GM21786 (cell line): ENCODE data around the gene EYA2.

Source experiments
- ATAC-seq: cut with Tn5 transposase; IDR thresholded peaks from one replicate; pipeline ENCODE4 v1.9.1; 2021; ENCODE audit not compliant: unreplicated experiment

EYA2 gene

DNA sequence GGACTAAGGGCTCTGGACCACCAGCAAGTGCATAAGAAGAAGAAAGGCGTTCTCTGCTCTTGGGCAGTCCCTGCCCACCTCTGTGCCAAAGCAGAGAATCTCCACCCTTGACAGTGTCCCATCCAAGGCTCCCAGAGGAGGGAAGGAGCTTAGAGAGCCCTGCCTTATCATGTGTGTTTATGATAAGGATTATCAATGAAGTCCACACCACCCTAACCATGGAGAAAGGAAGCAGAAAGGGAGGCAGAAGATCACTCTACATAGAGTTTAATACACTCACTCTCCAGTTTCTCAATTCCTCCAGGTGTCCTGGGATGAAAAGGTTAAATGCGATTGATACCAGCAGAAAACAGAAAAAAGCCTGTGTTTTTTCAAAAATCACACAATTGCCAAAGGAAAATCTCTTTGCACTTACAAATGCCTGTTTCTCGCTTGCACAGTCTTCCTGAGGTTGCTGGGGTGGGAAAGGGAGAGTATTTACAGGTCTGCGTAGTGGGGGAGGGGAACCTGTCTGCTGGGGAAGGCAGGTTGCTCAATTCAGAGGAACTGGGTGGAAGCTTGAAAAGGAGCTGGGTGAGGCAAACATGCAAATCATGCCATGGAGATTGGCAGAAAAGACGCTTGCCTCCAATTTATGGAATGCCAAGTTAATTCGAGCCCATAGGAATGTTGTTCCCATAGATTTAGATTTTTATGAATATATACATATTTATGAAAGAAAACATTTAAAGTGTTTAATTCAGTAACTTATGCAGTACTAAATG lies 104.0 kb downstream of the EYA2 start:
- ATAC-seq, result no peak

DNA sequence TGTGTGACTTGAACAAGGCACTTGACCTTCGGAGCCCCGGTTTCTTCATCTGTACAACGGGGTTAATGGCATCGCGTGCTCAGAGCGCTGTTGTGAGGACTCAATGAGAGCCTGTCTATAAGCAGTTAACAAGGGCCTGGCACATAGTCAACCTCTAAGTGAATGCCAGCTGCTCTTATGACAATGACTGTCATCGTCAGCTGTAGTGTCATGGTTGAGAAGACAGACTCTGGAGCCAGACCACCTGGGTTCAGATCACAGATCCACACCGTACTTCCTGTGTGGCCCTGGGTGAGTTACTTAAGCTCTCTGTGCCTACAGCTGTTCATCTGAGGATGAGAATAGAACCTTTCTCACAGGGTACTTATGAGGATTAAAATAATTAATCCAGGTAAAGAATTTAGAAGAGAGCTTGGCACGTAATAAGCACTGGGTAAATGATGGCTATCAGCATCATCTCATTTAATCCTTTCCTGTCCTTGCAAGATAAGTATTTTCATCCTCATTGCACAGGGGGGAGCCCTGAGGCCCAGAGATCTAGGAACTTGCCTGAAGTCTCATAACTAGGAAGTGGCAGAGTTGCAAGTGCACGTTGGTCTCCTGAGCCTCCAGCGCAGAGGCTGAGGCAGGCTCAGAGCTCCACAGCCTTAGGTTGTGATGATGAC lies 105.3 kb downstream of the EYA2 start:
- ATAC-seq, result no peak

DNA sequence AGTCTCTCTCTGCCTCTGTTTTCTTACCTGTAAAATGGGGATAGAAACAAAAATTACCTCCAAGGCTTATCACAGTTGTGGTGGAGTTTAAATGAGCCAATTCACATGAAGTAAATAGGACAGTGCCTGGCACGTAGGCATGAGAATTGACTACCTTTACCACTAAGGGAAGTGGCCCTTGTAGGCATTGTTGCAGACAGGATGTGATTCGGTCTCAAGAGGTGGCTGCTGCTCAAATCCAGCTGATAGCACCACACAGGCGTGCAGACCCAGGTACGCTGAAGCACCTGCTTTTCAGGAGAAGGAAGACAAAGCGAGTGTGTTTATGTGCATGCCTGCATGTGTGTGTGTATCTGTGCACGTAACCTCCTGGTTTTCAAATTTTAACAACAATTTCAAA lies 108.6 kb downstream of the EYA2 start:
- ATAC-seq, result no peak

DNA sequence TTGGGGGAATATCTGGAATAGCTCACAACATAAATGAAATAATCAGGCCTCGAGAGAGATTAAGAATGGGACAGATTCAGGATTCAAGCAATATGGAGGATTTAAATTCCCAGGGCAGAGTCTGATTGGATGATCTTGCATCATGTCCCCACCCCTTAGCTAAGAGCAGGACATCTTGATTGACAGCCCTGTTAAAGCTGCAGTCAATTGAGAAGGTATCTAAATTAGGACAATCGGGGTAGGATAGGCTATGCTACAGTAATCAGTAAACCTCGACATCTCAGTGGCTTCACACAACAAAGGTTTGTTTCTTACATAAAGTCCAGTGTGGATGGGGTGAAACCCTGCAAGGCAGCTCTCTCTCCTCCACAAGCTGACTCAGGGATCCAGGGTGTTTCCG lies 109.5 kb downstream of the EYA2 start:
- ATAC-seq, result no peak

DNA sequence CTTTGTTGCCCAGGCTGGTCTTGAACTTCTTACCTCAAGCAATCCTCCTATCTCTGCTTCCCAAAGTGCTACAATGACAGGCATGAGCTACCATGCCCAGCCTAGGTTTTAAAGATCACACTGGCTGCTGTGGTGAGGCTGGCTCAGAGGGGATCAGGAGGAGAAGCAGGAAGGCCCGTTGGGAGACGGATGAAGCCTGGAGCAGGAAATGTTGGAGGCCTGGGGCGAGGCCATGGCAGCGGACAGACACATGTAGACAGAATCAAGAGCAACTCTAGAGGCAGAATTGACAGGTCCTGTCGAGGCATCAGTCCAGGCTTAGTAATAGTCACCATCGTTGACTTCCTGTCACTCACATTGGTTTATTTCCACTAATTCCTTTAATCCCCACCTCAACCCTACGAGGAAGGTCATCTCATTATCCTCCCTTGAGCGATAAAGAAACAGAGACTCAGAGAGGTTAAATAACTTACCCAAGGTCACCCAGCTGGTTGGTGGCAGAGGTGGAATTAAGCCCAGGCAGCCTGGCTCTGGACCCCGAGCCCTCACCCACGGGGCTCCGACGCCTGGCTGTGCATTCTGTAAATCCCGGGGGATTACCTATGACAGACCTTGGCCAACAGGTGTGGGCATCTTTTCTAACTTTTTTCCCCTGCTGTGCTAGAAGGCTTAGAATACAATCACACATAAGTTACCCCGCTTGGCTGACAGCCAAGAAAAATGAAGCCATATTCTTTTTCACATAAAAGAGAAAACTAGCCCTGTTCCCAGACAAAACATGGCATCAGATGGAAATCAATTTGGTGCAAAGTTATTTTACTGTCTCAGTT lies 113.4 kb downstream of the EYA2 start:
- ATAC-seq, result no peak

DNA sequence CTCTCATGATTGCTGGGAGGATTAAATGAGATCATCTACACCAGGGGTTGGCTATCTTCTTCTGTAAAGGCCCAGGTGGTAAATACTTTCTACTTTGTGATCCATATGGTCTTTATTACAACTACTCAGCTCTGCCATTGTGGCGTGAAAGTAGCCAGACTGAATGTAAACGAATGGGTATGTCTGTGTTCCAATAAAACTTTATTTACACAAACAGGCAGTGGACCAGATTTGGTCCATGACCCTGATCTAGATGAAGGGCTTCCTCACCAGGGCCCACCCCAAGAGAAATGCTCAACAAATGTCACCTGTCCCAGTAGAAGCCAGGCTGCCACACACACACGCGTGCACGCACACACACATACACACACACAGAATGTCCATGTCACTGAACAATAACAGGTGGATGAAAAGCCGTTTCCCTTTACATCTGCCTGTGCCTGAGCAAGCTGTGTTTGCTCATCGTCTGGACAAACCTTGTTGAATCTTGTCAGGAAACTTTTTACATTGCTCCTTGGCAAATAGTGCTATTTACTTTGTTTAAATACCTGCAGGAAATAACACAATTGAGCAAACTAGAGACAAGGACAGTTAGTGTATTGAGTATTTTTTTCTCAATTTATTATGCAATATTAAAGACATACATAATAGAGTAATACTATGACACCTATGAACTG lies 114.3 kb downstream of the EYA2 start:
- no peak for ATAC-seq

DNA sequence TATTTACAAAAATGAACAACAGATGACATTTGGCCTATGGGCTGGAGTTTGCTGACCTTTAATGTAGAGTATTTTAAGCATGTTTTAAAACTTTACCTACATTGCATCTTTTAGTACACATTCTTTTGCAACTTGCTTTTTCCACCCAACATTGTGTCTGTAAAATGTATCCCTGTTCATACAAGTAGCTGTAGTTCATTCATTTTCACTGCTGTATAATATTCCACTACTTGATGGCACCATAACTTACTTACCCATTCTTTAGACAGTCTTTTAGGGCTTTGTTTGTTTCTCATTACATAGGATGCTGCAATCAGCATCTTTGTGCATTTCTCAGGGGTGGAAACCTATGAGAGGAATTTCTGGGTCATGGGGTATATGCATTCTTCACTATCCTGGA lies 115.1 kb downstream of the EYA2 start:
- ATAC-seq, result no peak

DNA sequence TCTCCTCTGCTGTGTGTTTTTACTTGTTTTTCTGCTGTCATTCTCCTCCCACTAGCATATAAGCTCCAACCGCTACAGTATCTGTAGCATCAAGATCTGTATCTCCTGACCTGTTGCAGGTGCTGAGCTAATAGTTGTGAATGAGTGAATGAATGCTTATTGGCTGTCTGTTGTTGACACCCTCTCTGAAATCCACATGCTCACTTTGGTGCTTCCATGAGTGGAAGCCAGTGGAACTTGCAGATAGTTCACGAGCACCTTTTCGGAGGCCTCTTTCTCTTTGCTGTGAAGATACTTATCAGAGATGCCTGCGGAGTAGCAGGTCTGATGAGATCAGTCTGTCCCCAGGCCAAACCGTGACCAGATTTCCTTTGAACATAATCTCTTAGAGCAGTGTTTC lies 117.3 kb downstream of the EYA2 start:
- no peak for ATAC-seq

DNA sequence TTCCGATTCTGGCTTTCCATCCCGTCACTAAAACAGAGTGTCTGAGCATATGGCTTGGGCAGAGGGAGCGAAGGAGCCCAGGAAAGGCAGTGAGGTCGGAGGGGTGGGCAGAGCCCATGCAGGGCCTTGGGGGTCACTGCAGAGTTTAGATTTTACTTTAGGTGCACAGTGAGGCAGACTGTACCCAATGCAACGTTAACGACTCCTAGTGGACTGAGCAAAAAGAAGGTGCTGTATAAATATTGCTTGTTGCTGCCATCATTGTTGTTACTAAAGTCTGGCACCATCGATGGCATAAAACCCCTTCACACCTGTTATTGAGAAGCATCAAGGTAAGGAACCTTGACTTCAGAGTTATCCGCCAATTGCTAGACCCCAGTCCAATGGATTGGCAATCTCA lies 119.0 kb downstream of the EYA2 start:
- ATAC-seq, result no peak

DNA sequence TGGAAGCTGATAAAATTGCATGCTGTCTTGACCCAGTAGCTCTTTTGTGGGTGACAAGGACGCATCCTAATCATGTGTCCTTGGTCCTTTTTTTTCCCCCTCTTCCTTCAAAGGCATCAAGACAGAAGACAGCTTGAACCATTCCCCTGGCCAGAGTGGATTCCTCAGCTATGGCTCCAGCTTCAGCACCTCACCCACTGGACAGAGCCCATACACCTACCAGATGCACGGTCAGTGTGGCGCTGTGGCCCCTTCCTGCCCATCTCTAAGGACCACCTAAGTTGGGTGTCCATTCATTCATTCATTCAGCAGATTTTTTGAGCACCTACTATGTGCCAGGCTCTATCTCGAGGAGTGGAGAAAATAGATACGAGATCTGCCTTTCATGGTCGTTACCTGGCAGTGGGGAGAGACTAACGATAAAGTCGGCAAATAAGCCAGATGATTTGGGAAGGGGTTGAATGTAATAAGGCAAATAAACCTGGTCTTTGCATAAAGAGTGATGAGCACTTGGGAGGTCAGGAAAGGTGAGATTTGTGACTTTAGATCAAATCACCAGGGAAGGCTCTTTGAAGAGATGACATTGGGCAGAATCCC lies 121.5 kb downstream of the EYA2 start:
- ATAC-seq, result no peak

DNA sequence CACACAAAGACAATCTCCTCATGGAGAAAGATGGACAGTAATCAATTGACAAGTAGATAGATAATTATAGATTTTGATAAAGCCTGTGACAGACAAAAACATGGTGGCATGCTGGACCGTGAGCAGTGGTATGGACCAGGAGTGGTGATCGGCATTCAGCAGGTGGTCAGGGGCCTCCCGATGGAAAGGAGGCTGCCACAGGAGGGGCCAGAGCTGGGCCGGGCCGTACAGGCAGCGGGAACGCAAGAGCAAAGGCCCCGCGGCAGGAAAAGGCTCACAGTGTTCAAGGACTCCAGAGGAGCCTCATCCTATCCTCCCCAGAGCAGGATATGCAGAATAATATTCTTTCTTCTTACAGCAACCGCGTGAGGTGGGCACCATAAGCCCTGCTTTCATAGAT lies 123.7 kb downstream of the EYA2 start:
- ATAC-seq, result no peak

DNA sequence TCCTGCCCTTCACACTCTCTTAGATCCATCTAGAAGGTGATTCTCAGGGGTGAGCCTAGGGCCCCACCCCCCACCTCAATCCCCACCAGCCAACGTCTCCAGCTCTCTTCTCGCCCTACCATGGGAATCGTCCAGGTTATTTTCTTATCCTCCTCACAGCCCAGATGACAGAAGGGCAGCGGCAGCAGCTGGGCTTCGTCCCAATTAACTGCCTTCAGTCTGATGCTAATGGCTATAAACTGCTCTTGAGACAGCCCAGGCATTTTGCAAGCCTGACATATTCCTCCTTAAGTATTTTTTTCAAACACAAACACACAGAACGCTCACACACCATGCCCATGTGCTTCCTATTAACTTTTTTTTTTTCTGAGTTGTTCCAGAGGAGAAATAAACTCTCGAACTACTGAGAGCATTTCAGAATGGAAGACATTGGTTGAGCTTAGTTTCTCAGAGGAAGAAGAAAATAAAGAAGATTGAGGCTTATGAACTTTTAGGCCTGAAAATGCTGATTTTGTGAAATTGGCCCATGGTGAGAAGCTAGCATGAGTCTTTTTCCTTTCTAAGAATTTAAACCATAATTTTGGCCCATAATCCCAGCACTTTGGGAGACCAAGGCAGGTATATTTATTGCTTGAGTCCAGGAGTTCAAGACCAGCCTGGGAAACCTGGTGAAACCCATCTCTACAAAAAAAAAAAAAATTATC lies 124.6 kb downstream of the EYA2 start:
- ATAC-seq, result no peak

DNA sequence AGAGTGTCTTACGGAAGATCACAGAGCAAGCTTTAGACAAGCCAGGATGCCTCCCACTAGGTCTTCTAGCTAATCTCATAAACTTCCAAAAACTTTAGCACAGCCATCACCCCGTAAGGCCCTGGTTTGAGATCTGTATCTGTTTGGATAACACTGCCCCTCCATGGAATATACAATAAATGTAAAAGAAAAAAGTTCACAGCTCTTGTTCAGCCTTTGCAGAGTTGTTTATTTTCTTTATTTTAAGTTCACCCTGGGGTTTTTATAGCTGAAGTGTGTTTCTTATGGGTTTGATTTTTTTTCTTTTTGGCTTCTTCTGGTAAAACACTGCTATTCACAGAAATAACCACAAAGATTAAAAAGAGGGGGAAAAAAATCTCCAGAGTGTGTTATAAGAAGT lies 125.6 kb downstream of the EYA2 start:
- no peak for ATAC-seq

DNA sequence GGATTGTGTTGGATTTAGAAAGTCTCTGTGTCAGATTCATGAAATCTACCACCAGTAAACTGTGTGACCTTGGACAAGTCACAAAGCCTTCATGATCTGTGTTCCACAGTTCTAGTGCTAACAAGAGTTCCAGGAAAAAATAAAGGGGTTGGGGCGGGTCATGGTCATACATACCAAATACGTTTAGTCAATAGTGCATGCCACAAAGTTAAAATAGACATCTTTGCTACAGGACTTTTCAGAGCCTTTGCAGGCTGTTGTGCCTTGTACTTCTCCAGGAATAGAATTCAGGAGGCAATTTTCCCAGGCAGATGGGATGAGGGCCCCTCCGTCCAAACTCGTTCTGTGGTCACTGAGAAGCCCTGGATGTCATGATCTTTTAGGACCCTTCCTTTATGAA lies 127.2 kb downstream of the EYA2 start:
- ATAC-seq, result no peak

DNA sequence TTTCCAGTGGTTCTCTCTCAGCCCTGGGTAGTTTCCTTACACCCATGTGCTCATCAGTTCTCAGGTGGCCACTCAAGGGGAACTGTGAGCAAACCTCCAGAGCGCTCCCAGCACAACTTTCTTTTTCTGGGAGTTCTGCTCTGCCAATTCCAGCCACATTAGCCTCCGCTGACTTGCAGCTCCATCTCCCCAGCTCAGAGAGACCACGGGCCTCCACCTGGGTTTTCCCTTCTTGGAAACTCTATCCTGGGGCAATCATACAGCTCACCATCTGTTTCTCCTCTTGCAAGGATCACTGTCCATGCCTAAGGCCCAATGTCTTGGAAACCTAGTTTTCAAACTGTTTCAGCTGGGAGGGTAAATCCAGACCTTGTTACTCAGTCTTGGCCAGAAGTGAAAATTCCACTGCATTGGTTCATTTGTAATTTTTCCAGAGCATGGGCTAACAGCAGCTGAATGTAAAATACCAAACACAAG lies 129.9 kb downstream of the EYA2 start:
- no peak for ATAC-seq

DNA sequence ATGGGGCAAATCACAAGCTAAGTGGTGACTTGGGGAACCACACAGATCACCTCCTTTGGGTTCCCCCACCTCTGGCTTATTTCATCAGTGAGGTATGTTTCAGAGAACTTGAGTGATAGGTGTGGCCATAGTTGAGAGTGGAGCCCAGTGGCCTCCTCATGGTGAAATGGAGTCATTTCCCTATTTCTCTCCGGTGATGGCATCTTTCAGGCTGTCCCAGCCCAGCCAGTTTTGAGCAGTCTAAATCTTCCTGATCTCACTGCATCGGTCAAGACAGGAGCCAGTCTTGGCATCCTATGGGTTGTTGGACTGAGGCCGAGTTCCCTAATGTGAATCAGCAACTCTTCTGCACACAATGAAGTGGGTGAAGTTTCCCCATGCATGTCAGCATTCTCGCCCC lies 132.4 kb downstream of the EYA2 start:
- ATAC-seq, result no peak

DNA sequence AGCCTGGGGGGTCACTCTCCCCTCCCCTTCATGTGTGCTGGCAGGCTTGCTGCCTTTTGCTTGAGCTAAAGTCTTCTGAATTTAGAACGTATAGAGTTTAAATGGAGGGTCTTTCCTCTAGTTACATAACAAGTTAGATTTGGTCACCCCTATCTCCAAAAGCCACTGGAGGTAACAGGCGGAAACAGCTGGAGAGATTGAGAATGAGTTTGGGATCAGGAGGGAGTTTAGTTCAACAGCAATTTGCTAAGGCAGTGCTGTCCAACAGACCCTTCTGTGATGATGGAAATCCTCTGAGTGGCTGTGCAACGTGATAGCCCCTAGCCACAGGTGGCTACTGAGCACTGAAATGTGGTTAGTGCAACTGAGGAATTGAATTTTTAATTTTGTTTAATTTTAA lies 132.8 kb downstream of the EYA2 start:
- no peak for ATAC-seq

DNA sequence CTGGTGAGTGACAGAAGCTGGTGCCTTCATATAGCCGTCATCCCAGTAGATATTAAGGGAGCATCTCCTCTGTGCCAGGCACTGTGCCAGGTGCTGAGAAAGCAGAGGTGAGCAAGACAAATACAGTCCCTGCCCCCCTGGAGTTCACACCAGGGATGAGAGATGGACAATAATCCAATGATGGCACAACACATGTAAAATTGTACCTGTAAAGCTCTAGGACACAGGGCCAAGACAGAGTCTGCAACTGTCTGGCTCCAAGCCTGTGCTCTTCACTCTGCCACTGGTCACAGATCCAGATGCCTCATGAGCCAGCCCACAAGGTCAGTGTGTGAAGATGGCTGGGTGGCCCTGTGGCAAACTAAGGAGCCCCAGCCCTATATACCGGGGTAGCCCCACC lies 133.8 kb downstream of the EYA2 start:
- no peak for ATAC-seq

DNA sequence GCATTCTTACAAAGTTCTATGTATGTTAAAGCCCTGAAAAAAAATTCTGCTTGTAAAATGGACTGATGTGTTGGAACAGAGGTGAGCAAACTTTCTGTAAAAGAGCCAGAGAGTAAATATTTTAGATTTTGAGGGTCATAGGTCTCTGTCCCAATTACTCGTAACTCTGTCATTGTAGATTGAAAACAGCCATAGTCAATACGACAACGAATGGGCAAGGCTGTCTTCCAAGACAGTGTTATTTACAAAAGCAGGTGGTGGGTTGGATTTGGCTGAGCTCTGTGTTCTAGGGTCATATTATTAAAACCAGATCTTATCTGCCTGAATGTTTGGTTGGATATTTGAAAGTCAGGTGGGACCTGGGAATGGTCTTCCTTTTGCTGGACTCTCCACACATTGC lies 135.2 kb downstream of the EYA2 start:
- no peak for ATAC-seq

DNA sequence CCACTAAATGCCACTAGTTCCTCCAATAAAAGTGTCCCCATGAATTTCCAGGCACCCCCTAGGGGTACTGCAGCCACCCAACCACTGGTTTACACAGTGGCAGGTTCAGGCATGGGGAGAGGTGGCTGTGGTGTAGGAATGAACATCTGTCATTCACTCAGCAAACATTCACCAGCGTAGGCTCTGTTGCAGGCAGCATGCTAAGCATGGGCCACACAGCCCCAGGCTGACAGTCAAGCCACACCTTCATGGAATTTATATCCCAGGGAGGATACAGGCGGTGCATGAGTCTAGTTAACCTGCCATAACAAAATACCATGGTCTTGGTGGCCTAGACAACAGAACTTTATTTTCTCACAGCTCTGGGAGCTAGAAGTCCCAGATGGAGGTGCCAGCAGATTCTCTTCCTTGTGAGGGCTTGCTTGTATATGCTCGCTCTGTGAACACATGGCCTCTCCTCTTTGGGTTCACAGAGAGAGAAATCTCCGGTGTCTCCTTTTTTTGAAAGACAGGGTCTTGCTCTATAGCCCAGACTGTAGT lies 135.7 kb downstream of the EYA2 start:
- ATAC-seq, result no peak
